Measurements from ENCODE around the gene UGT1A4.

Gene UGT1A4

GRCh38 chr2:233780771-233781170 lies 62.2 kb downstream of the UGT1A4 start:
- Mint-ChIP-seq H3K27me3 (ENCODE audit: low read depth, poor library complexity) (peaks cover 4% of the 10 kb centered on the region), H3K9me3 (peaks cover 31% of the 10 kb centered on the region), H3K36me3 (ENCODE audit: low read depth) (no peaks in the 10 kb centered on the region), H3K4me1 (no peaks in the 10 kb centered on the region), H3K4me3 (no peak overlapping the region), H3K27ac (no peak overlapping the region)
- TF ChIP-seq CTCF (IDR thresholded peaks at IDR 0.05) = no peak
- no peak for DNase-seq

GRCh38 chr2:233789554-233789953 lies 71.0 kb downstream of the UGT1A4 start:
- no peak for TF ChIP-seq CTCF (IDR thresholded peaks at IDR 0.05)
- Mint-ChIP-seq H3K9me3 (peaks cover 4% of the 10 kb centered on the region), H3K4me3 (no peak overlapping the region), H3K27ac (no peak overlapping the region), H3K27me3 (ENCODE audit: low read depth, poor library complexity) (peaks cover 4% of the 10 kb centered on the region), H3K4me1 (peaks cover 17% of the 10 kb centered on the region), H3K36me3 (ENCODE audit: low read depth) (no peaks in the 10 kb centered on the region)
- DNase-seq = no peak

GRCh38 chr2:233791151-233791882 lies 72.8 kb downstream of the UGT1A4 start:
- peaks cover 4% of the 10 kb centered on the region for H3K27me3 Mint-ChIP-seq (ENCODE audit: low read depth, poor library complexity)
- H3K4me1 Mint-ChIP-seq = peaks cover 17% of the 10 kb centered on the region
- no peak for TF ChIP-seq CTCF (IDR thresholded peaks at IDR 0.05)

GRCh38 chr2:233791883-233792329 lies 73.4 kb downstream of the UGT1A4 start:
- H3K27me3 Mint-ChIP-seq (ENCODE audit: low read depth, poor library complexity) = peaks cover 4% of the 10 kb centered on the region
- TF ChIP-seq CTCF (IDR thresholded peaks at IDR 0.05) = no peak

More at GRCh38 chr2:233791151-233791882, 72.8 kb downstream of the UGT1A4 start:
- H3K36me3 Mint-ChIP-seq (ENCODE audit: low read depth) = no peaks in the 10 kb centered on the region
- H3K4me3 Mint-ChIP-seq = no peak overlapping the region
- peak overlapping the region; percentile 11 for H3K27ac Mint-ChIP-seq
- peak; percentile 21 for DNase-seq
- H3K9me3 Mint-ChIP-seq = peaks cover 2% of the 10 kb centered on the region

GRCh38 chr2:233792720-233793119 lies 74.2 kb downstream of the UGT1A4 start:
- H3K27ac Mint-ChIP-seq = no peak overlapping the region

More at GRCh38 chr2:233791883-233792329, 73.4 kb downstream of the UGT1A4 start:
- Mint-ChIP-seq H3K4me1 (peaks cover 17% of the 10 kb centered on the region), H3K9me3 (no peaks in the 10 kb centered on the region), H3K27ac (no peak overlapping the region), H3K4me3 (no peak overlapping the region), H3K36me3 (ENCODE audit: low read depth) (no peaks in the 10 kb centered on the region)
- no peak for DNase-seq

More at GRCh38 chr2:233792720-233793119, 74.2 kb downstream of the UGT1A4 start:
- H3K36me3 Mint-ChIP-seq (ENCODE audit: low read depth) = no peaks in the 10 kb centered on the region
- DNase-seq = no peak
- H3K4me3 Mint-ChIP-seq = no peak overlapping the region
- peaks cover 17% of the 10 kb centered on the region for H3K4me1 Mint-ChIP-seq
- no peaks in the 10 kb centered on the region for H3K9me3 Mint-ChIP-seq
- H3K27me3 Mint-ChIP-seq (ENCODE audit: low read depth, poor library complexity) = peaks cover 4% of the 10 kb centered on the region
- TF ChIP-seq CTCF (IDR thresholded peaks at IDR 0.05) = no peak

Measured in nephron progenitor cell (in vitro differentiated cells).